NCI-H1105 (cell line): ENCODE results near the gene WIZ.
"Not testable (repeated sequence)": the region's sequence is repeated elsewhere in the genome, so short reads cannot be mapped to it uniquely, and the experiment has no call there.

Source experiments
- DNase-seq: peaks from one replicate; lab custom pipeline; 2025; lab: John Stamatoyannopoulos, UW

The WIZ gene

DNA sequence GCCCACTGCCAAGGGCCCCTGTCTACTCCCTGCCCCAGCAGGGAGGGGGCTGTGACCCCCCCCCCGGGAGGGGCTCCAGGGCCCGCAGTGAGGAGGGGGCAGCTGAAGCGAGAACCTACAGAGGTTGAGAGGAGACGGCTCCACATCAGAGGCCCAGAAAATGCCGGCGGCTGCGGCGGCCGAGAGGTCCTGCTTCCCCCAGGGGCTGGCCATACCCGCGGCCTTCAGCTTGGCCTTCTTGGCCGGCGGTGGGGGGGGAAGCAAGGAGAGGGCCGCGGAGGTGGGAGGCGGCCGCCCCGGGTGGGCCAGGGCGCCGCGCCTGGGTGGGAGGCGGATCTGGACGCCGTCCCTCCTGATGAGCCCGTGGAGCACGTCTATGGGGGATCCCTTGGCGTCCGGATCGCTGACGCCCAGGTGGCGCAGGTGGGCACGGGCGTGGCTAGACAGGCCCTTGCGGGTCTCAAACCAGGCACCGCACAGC, 21.7 kb downstream of the WIZ start:
- no peak for DNase-seq

DNA sequence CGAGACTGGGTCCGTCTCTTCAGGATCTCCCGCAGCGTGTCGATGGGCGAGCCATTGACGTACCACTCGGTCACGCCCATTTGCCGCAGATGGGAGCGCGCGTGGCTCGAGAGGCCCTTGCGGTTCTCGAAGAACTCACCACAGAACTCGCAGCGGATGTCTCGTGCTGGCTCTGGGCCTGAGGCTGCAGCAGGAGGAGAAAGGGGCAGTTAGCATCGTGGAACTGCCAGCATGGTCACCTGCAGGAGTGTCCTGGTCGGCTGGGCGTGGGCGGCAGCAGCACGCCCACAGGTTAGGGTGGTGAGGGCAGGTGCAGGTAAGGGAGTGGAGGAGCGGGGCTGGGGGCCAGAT, 22.4 kb downstream of the WIZ start:
- DNase-seq: no peak

DNA sequence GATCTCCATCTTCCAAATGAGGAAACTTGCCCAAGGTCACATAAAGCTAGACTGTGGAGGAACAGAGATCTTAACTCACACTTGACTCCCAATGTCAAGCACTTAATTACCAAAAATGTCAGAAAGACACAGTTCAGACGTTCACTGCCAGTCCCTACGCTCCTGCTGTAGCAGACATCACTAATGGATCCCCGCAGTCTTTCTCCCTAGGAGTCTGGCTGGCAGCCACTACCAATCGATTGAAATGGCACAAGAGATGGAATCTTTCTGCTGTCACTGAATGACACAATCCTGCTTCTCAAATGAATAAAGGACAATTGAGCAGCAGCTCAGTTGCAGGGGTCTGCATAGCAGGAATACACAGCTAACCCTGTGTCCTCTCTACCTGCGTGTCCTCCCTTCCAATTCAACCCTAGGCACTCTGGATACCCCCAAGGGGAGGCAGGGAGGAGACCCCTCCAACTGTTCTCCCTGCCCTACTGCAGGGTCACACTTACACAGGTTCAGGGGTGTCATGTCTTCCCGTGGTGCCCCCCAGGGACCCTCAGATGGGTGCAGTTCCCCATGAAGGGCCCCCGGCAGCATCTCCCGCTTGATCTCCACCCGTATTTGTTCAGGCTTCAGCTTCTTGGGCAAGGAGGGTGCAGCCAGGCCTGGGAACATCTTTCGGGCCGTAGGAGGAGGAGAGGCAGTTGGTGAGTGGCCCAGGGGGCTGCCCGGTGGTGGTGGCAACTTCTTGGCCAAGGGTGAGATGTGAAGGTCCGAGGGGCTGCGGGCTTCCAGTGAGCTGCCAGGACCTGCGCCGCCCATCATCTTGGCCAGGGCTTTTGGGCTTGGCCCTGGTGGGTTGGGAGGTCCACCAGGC, 23.0 kb downstream of the WIZ start:
- no peak for DNase-seq

DNA sequence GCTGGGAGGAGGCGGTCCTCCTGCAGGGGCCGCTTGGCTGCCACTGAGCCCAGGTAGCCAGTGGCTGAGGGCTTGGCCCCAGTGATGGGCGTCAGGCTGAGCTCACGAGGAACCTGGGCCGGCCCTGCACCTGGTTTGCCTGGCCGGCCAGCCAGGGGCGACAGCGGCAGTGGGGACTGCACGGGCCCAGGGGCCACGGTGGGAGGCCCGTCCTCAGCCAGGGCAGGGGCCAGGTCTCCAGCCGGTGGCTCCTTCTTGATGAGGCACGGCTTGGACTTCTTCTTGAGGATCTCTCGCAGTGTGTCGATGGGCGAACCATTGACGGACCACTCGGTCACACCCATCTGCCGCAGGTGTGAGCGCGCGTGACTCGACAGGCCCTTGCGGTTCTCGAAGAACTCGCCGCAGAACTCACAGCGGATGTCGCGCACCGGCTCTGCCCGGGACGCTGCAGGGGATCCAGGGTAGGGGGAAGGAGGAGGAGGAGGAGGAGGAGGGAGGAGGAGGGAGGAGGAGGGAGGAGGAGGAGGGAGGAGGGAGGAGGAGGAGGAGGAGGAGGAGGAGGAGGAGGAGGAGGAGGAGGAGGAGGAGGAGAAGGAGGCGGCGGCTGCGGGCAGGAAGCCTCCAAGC, 24.3 kb downstream of the WIZ start:
- no peak for DNase-seq

DNA sequence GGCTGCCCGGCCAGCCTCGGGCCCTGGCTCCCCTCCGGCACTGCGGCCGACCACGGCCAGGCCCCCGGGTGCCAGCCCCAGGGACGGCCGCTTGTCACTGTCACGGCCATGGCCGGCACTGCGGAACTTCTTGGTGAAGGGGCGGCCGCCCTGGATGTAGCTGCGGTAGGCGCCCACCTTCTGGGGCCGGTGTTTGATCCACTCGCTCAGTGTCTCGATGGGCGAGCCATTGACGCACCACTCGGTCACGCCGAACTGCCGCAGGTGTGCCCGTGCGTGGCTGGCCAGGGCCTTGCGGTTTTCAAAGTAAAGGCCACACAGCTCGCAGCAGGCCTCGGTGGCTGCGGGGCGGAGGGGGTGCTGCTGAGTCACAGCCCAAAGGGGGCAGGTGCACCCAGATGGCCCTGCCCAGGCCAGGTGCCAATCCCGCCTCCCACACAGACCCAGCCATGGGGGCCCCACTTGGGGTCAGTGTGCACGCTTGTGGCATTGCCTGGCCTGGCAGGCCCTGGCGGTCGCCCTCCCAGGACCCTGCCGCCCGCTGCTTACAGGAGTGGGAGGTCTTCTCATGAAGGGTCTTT, 25.0 kb downstream of the WIZ start:
- no peak for DNase-seq

DNA sequence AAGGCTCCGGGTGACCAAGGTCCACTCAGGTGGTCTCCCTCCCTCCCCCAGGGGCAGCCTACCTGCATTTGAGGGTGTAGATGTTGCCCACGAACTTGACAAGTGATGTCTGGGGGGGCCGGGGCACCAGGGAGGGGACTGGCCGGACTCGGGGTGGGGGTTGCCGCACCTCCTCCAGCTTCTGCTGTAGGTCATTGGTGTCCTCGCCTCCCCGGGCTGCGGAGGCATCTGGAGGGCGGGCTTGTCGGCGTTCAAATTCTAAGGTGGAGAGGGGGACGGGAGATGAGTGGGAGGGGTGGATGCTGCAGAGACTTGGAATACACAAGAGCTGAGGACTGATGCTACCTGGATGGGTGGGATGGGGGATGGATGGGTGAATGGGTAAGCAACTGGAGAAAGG, 25.6 kb downstream of the WIZ start:
- DNase-seq: no peak

DNA sequence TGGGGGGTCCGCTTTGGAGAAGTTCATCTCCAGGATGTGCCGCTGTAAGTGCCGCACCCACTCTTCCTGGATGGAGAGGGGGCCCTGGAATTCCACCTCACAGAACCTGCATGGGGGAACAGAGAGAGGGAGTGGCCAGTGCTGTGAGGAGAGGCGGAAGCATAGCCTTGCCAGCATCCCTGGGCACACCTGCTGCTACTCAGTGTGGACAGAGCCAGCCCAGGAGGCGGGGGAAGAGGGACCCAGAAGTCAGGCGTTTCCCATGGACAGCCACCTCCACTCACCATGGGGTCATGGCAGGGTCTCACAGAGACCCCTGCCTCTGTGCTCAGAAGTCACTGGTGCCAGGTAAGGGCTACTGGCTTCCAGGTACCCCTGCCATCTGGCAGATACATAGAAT, 26.6 kb downstream of the WIZ start:
- DNase-seq: no peak

DNA sequence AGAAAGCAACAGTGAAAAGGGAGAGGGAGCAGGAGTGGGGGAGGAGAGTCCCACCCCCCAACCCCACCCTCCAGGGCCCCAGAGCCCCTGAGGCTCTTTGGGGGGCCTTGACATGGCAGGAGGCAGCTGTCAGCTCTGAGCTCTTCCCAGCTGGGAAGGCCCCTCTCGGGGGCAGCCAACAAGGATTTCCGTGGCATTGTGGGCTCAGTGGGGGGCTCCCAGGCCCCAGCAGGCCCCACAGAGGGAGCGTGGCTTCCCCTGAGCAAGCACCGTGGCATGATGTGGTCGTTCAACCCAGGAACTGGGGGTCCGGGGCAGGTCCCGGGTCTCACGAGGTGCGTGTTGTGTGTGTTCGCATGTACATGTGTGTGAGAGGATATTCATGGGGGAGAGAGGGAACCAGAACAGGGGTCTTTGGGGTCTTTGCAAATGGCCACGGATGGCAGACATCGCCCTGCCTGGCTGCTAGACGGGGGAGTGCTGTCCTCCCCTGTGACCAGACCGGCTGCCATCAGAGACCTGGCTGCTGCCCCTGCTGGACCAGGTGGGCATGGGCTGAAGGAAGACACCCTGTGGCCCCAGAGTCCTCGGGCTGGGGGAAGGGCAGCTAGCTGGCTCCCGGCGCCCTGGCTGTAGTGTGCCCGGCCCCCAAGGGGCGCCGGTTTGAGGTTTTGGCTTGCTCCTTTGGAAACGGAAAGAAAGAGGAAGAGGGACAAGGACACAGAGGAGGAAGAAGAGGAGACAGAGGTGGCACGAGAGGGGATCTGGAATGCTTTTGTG, 27.3 kb downstream of the WIZ start:
- no peak for DNase-seq

DNA sequence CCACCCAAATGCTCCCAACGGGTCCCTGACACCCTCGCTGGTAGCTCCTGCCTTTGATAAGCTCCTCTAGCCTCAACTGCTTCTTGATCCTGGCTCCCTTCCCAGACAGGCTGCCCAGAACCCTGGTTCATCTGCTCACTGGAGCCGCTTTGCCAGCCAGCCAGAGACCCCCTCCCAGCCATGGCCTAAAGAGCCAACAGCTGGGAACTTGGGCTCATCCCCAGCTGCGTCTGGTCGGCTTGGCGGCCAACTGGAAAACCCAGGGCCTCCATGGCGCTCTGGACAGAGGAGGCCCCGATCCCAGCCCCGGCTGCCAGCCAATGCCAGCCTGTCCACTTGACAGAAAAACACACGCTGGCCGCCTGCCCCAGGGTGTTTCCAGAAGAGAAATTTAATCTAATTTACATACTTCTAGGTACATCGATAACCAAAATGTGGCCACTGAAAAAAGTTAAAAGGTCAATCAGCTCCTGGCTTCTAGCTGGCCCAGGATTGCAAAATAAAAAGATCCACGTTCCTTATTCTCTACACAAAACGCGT, 28.0 kb downstream of the WIZ start:
- DNase-seq: peak; percentile 27

DNA sequence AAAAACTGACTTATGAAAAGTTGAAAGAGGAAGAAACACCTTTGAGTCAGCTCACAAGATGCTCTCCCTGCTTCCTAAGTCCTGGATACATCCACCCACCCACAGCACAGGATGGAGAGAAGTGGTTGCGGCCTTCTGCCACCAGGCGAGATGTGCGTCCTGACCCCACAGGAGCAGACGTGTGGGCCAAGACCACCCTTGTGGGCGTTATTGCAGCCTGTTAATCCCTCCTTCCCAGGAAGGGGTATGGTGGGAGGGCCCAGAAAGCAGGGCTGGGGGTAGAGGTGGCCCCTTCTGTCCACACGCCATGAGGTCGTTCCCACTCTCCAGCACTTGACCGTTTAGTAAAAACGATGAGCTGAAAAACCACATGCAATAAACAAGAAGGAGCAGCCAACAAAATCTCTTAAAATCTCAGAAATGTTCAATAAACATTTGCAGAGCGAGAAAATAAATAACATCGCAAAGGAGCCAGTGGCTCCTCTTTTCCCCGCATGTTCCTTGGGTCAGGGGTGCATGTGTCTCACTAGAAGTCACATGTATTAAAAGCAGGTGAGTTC, 28.5 kb downstream of the WIZ start:
- no peak for DNase-seq

DNA sequence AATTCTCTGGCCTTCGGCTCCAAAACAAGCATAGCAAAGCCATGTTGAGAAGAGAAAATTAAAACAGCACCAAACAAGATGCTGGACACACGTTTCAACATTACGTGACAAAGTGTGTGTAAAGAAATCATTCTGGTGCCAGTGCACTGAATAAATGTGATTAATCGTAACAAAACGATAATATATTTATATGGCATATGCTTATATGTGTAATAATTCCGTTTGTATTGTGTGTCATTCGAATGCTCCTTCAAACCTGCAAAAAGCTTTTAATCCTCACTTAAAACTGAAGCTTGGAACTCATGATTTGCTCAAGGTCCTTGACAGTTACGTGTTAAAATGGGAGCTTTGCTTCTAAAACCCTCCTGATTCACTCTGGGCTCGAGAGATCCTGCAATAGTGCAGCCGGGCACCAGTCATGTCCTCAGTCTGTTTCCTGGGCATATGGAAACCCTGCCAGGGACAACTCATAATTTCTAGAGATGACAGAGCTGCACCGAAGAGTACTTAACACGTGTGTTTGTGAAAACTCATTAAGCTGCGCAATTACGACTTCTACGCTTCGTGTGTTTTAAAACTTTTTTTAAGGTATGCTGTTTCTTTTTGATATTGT, 30.2 kb downstream of the WIZ start:
- no peak for DNase-seq

DNA sequence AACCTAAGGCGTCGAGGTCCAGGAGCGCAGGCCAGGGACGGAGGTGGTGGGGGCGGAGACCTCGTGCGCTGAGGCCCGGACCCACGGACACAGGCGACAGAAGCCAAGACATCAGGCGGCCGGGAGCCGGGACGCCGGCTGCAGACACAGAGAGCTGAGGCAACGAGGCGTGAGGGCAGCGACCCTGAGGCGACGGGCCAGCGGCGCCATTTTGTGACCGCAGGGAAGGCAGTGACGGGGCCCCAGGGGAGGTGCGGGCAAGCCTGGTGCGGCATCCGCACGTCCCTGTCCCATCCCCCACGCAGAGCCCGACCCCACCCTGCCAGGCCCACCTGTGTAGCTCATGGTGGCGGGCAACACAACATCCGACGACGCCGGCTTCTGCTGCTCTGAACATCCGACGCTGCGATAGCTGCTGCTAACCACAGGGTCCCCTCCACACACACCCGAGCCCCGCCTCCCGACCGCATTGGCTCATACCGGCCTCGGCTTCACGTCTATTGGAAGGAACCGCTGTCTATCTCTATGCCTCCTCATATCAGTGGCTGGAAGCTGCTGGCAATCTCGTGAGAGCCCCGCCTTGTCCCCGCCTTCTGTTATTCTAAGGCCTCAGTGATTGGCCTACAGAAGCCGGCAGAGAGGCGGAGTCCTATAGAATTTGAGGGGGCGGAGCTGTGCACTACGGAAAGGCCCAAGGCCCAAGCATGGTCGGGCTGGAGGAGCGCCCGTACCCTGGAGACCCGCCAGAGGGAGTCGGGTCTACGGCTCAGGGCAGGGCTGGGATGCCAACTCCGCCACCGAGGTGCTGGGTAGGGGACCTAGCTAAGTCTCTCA, 31.0 kb downstream of the WIZ start, which contains the start of gene AKAP8L:
AKAP8L (minus strand) TSS at position 410 of the 834 bp plus-strand sequence; CDS start at position 345, 65 bp downstream.
- peak; percentile 99 for DNase-seq

DNA sequence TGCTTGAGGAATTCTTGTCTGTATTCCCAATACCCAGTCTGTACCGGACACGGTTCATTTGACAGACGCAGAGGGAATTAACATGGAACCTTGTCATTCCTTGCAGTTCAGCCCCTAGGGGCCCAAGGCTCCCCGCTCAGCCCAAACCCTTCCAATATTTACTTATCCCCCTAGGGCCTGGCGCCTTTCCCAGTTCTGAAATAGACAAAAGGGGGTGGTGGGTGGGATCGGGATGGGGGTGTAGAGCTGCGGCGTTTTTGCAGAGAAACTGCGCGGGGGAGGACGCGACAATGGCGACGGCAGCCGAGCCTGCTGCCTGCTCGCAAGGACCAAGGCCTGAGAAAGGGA, 31.6 kb downstream of the WIZ start:
- DNase-seq: peak; percentile 35

DNA sequence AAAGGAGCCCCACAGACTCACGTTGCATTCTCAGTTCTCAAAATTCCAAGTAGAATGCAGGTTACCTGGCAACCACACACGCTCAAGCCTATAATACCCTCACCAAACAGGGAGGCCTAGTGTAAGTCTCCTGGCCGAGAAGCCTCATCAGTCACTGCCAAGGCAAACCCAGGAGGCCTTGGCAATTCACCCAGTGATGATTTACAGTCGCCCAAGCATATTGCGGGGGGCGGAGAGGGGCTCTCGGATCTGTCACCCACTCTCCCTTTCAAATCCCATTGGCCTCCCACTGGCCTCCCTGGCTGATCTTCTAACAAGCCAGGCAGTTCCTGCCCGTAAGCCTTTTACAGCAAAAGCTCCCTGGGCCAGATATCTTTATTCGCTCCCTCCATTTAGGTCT, 32.1 kb downstream of the WIZ start:
- DNase-seq: no peak

DNA sequence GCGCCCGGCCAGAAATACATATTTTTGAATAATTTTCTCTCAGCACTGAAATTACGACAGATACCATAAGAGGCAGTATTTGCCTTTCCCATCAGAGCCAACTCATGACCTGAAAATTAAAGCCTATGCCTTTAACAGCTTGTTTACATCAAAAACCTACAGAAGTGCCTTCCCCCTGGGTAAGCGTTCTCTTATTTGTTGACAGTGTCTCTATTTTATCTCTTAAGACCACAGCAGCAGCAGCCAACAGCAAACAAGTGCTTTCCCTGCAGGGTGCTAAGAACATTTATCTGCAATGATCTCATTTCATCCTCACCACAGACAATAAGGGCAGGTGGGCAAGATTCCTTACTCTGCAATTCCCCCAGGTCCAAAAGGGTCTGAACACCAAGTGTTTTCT, 36.9 kb downstream of the WIZ start:
- no peak for DNase-seq

DNA sequence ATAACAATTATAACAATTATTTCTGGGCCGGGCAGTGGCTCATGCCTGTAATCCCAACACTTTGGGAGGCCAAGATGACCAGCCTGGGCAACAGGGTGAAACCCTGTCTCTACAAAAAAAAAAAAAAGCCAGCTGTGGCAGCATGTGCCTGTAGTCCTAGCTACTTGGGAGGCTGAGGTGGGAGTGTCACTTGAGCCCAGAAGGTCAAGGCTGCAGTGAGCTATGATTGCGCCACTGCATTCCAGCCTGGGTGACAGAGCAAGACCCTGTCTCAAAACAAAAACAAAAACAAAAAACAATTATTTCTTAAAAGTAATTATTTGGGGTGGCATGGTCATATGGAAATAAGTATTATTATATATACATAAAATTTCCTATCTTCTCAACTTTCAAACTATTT, 38.4 kb downstream of the WIZ start:
- DNase-seq: not testable (repeated sequence)

DNA sequence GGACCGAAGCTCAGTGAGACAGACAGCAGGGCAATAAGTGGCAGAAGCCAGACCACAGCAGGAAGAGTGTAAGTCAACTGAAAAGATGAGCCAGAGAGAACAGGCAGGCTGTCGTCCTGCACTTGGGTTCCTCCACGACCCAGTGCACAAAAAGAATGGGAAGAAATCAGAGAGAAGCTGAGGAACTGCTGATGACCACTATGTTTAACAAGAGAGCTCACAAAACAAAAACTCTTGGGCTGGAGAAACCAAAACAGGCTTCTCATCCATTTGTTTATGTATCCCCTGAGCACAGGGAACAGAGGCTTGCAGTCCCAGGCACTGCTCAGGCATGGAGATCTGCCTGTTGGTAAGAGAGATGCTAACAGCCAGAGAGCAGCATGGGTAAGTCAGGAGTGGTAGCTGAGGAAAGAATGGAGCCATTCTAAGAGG, 45.0 kb downstream of the WIZ start:
- DNase-seq: no peak

DNA sequence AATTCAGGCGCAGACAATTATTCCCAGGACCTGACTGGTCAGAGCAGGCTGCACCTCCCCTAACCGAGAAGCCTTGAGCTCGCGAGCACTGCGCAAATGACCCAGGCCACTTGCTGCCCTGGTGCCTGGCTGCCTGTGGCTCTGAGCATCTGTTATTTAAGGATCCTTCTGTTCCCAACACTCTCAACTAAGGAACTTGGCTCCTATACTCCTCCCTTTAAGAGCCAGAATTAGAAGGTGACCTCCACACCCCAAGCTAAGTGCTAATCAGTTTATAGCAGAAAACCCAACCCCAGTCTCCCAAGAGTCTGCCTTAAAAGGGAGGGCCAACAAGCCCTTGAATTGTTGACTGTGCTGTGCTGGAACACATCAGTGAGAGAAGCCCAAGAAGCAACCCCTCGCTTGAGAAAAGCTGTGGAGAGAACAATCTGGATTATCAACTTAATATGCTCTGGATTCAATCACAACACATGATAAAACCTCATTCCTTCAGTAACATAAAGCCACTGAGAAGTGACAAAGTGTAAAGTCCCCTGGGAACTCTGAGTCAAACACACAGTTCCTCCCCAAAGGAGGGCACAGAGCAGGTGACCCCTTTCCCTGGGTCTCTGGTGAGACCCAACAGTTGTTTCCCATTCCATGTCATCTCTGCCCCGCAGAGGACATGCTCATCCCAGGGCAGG, 45.5 kb downstream of the WIZ start:
- no peak for DNase-seq

DNA sequence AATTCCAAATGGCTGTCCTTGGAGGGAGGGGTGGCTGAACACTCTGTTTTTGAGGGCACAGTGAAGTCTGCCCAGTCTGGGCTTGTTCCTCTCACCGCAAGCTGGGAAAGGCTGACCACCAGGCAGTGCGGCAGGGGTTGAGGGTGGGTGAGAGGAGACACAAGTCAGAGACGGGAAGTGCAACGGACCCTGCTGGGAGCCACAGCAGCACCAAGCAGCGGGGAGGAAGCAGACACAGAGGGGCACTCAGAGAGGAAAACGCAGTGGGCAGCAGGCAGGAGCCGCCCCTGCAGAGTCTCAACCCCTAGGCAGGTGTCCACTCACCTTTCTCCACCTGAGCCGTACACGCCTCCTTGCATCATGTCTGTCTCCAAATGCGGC, 46.6 kb downstream of the WIZ start:
- DNase-seq: no peak
